GM18951 (cell line): ENCODE measurements around the gene PLA2G4E.

ENCODE experiments used
- POLR2A ChIP-seq: IDR thresholded peaks from 4 replicates; pipeline ENCODE4 v1.6.1; 2011; ENCODE audit warnings: mild to moderate bottlenecking; ENCODE audit not compliant: insufficient read length, insufficient read depth; ENCODE audit errors: extremely low read depth
- in situ Hi-C: fragments of 300-500 bp; cut with MboI; formaldehyde crosslinking; loops from one replicate; pipeline ENCODE4 v1.12.0; 2022; ENCODE audit warnings: low sequenced_read_pairs, mixed read lengths, inconsistent platforms; ENCODE audit not compliant: unreplicated experiment

PLA2G4E gene

GRCh38 chr15:41989573-41990242 is 31.1 kb downstream of the PLA2G4E start:
- in situ Hi-C loops: loop anchor here (5.0 kb wide), 1 partner anchor 73 kb away; no protein-coding TSS in a partner anchor

GRCh38 chr15:41988896-41989572 is 31.8 kb downstream of the PLA2G4E start:
- no peak for TF ChIP-seq POLR2A

More at GRCh38 chr15:41989573-41990242, 31.1 kb downstream of the PLA2G4E start:
- no peak for TF ChIP-seq POLR2A

GRCh38 chr15:41987925-41988275 is 32.9 kb downstream of the PLA2G4E start:
- TF ChIP-seq POLR2A: no peak
- in situ Hi-C loops: loop anchor here (5.0 kb wide), 1 partner anchor 74 kb away; no protein-coding TSS in a partner anchor

More at GRCh38 chr15:41988896-41989572, 31.8 kb downstream of the PLA2G4E start:
- in situ Hi-C loops: loop anchor here (5.0 kb wide), 1 partner anchor 73 kb away; no protein-coding TSS in a partner anchor

GRCh38 chr15:41987246-41987924 is 33.5 kb downstream of the PLA2G4E start:
- in situ Hi-C loops: loop anchor here (5.0 kb wide), 1 partner anchor 75 kb away; no protein-coding TSS in a partner anchor
- TF ChIP-seq POLR2A: no peak

- no peak for TF ChIP-seq POLR2A
- in situ Hi-C loops: loop anchor here (5.0 kb wide), 1 partner anchor 77 kb away; no protein-coding TSS in a partner anchor
Measured at GRCh38 chr15:41985236-41986160, 35.3 kb downstream of the PLA2G4E start.

- TF ChIP-seq POLR2A: no peak
- in situ Hi-C loops: loop anchor here (5.0 kb wide), 1 partner anchor 78 kb away; no protein-coding TSS in a partner anchor
Measured at GRCh38 chr15:41984622-41985021, 36.2 kb downstream of the PLA2G4E start.

GRCh38 chr15:41983621-41984571 is 36.9 kb downstream of the PLA2G4E start:
- no peak for TF ChIP-seq POLR2A

GRCh38 chr15:41983221-41983620 is 37.6 kb downstream of the PLA2G4E start:
- no peak for TF ChIP-seq POLR2A
- in situ Hi-C loops: no loop called here

More at GRCh38 chr15:41983621-41984571, 36.9 kb downstream of the PLA2G4E start:
- in situ Hi-C loops: no loop called here

GRCh38 chr15:41982133-41982930 is 38.5 kb downstream of the PLA2G4E start:
- no peak for TF ChIP-seq POLR2A
- in situ Hi-C loops: no loop called here

- TF ChIP-seq POLR2A: no peak
Measured at GRCh38 chr15:41981371-41982132, 39.3 kb downstream of the PLA2G4E start.

More at GRCh38 chr15:41981371-41982132, 39.3 kb downstream of the PLA2G4E start:
- in situ Hi-C loops: no loop called here
